Common myeloid progenitor, CD34-positive (primary cell): ENCODE data around the gene OXER1.

Experiments
- CTCF ChIA-PET: fragments of 350-600 bp; sonication (Branson Sonifier 250); formaldehyde crosslinking; loops from one replicate; lab custom pipeline; 2021; ENCODE audit warnings: antibody characterized with exemption; lab: Charles Lee
- POLR2A ChIA-PET: fragments of 350-600 bp; sonication (Branson Sonifier 250); formaldehyde crosslinking; loops from one replicate; lab custom pipeline; 2021; ENCODE audit warnings: antibody characterized with exemption; lab: Charles Lee
- DNase-seq, 3 donors: peaks; one replicate each; pipeline versions ENCODE4 v3.0.0 to v3.0.0-alpha.2; 2013
- H3K27ac ChIP-seq, 2 experiments: 1 replicate in 1 of 2; 2 replicates in 1 of 2; pipeline ENCODE4 v1.7.0; 2013; ENCODE audit warnings: inconsistent platforms in 2 of 2, low read length in 2 of 2, mild to moderate bottlenecking in 2 of 2, low read depth in 1 of 2, moderate library complexity in 1 of 2; ENCODE audit not compliant: severe bottlenecking in 2 of 2, insufficient read depth in 1 of 2, poor library complexity in 1 of 2
- H3K27me3 ChIP-seq, 5 experiments: replicated peaks in 2 of 5; 1 replicate in 3 of 5; 2 replicates in 2 of 5; pipeline versions ENCODE4 v1.6.1 to v1.7.0; 2013; ENCODE audit warnings: low read length in 4 of 5, mild to moderate bottlenecking in 2 of 5, moderate library complexity in 2 of 5, inconsistent platforms in 1 of 5; ENCODE audit not compliant: insufficient read depth in 5 of 5, control insufficient read depth in 4 of 5
- H3K36me3 ChIP-seq, 4 experiments: 1 replicate in 2 of 4; 2 replicates in 2 of 4; pipeline versions ENCODE4 v1.6.1 to v1.7.0; 2013; ENCODE audit warnings: low read length in 3 of 4, control low read depth in 1 of 4, mild to moderate bottlenecking in 1 of 4; ENCODE audit not compliant: control insufficient read depth in 4 of 4, insufficient read depth in 4 of 4
- H3K4me1 ChIP-seq, 4 experiments: 1 replicate in 3 of 4; 2 replicates in 1 of 4; pipeline versions ENCODE4 v1.6.1 to v1.7.1; 2013; ENCODE audit warnings: low read length in 3 of 4, mild to moderate bottlenecking in 3 of 4, control low read depth in 1 of 4, inconsistent platforms in 1 of 4, moderate library complexity in 1 of 4; ENCODE audit not compliant: control insufficient read depth in 4 of 4, insufficient read depth in 4 of 4; ENCODE audit errors: control extremely low read depth in 1 of 4
- H3K4me3 ChIP-seq, 7 experiments: 1 replicate in 4 of 7; 2 replicates in 3 of 7; pipeline versions ENCODE4 v1.5.1 to v1.7.0; 2013; ENCODE audit warnings: mild to moderate bottlenecking in 7 of 7, low read length in 6 of 7, moderate library complexity in 6 of 7, inconsistent platforms in 2 of 7, low read depth in 2 of 7, control low read depth in 1 of 7; ENCODE audit not compliant: insufficient read depth in 4 of 7, control insufficient read depth in 1 of 7; ENCODE audit errors: extremely low read depth in 1 of 7
- H3K9me3 ChIP-seq, 5 experiments: 1 replicate in 4 of 5; 2 replicates in 1 of 5; pipeline versions ENCODE4 v1.6.1 to v1.7.1; 2013; ENCODE audit warnings: low read length in 4 of 5, mild to moderate bottlenecking in 2 of 5, inconsistent platforms in 1 of 5, low read depth in 1 of 5, moderate library complexity in 1 of 5; ENCODE audit not compliant: control insufficient read depth in 4 of 5, insufficient read depth in 2 of 5; ENCODE audit errors: control extremely low read depth in 1 of 5
- WGBS: methylation state at CpG from one replicate; pipeline ENCODE4 v1.1.5; 2013; ENCODE audit not compliant: insufficient coverage; 5-methylcytosine and 5-hydroxymethylcytosine counted together

Gene OXER1

GRCh38 chr2:42800981-42801380 lies 37.0 kb upstream of the OXER1 start:
- 83% methylated on average over 1 of the region's 2 CpGs for WGBS
- POLR2A ChIA-PET: interaction anchor here (0.6 to 2.0 kb wide), 2 partner anchors 9 to 62 kb away, joined by 3 to 6 read pairs; no protein-coding TSS in a partner anchor
- Histone ChIP-seq H3K36me3 (peaks cover 0 to 2% (median 0%) of the 10 kb centered on the region in 4 experiments), H3K4me1 (peaks cover 0 to 7% (median 1%) of the 10 kb centered on the region in 4 experiments), H3K4me3 (no peak overlapping the region), H3K9me3 (no peaks in the 10 kb centered on the region), H3K27me3 (no peaks in the 10 kb centered on the region), H3K27ac (no peak overlapping the region)
- no peak for DNase-seq
- CTCF ChIA-PET: interaction anchor here (1.1 to 2.3 kb wide), 2 partner anchors 9 to 49 kb away, joined by 4 to 6 read pairs; no protein-coding TSS in a partner anchor

- ChIA-PET POLR2A (interaction anchor here (0.9 to 2.0 kb wide), 2 partner anchors 10 to 25 kb away, joined by 6 to 9 read pairs; no protein-coding TSS in a partner anchor), CTCF (interaction anchor here (1.1 to 2.3 kb wide), 2 partner anchors 9 to 48 kb away, joined by 4 to 6 read pairs; no protein-coding TSS in a partner anchor)
- H3K9me3 ChIP-seq: no peaks in the 10 kb centered on the region
- no peak for DNase-seq
- no peaks in the 10 kb centered on the region for H3K27me3 ChIP-seq
- peaks cover 0 to 2% (median under 1%) of the 10 kb centered on the region in 4 experiments for H3K36me3 ChIP-seq
- no peak overlapping the region for H3K27ac ChIP-seq
- peaks cover 0 to 7% (median 1%) of the 10 kb centered on the region in 4 experiments for H3K4me1 ChIP-seq
- no peak overlapping the region for H3K4me3 ChIP-seq
- WGBS: 100% methylated on average over 3 of the region's 4 CpGs
Measured at GRCh38 chr2:42800461-42800962, 36.6 kb upstream of the OXER1 start.

- Histone ChIP-seq H3K4me1 (peaks cover 0 to 5% (median 1%) of the 10 kb centered on the region in 4 experiments), H3K36me3 (peaks cover 0 to 2% (median under 1%) of the 10 kb centered on the region in 4 experiments), H3K9me3 (no peaks in the 10 kb centered on the region), H3K27ac (no peak overlapping the region), H3K27me3 (no peaks in the 10 kb centered on the region), H3K4me3 (no peak overlapping the region)
- DNase-seq: no peak
- ChIA-PET CTCF (interaction anchor here (2.3 kb wide), 1 partner anchor 10 kb away, joined by 6 read pairs; no protein-coding TSS in a partner anchor), POLR2A (interaction anchor here (0.9 to 2.0 kb wide), 2 partner anchors 11 to 24 kb away, joined by 6 to 9 read pairs; no protein-coding TSS in a partner anchor)
- 100% methylated on average over 2 of the region's 4 CpGs for WGBS
Measured at GRCh38 chr2:42799881-42800280, 35.9 kb upstream of the OXER1 start.

- Histone ChIP-seq H3K4me3 (no peak overlapping the region), H3K36me3 (peaks cover 0 to 6% (median 2%) of the 10 kb centered on the region in 4 experiments), H3K27me3 (no peaks in the 10 kb centered on the region), H3K4me1 (peaks cover 0 to 14% (median 11%) of the 10 kb centered on the region in 4 experiments), H3K9me3 (no peaks in the 10 kb centered on the region), H3K27ac (no peak overlapping the region)
- DNase-seq: no peak
- CTCF ChIA-PET: interaction anchor here (1.0 kb wide), 1 partner anchor 8 kb away, joined by 4 read pairs; no protein-coding TSS in a partner anchor
- POLR2A ChIA-PET: interaction anchor here (1.2 kb wide), 1 partner anchor 13 kb away, joined by 6 read pairs; no protein-coding TSS in a partner anchor
- WGBS: 83% methylated on average over 6 of the region's 6 CpGs
Measured at GRCh38 chr2:42797281-42797680, 33.3 kb upstream of the OXER1 start.

GRCh38 chr2:42796427-42797248 lies 32.7 kb upstream of the OXER1 start:
- Histone ChIP-seq H3K27me3 (no peaks in the 10 kb centered on the region), H3K36me3 (peaks cover 0 to 6% (median 2%) of the 10 kb centered on the region in 4 experiments), H3K27ac (no peak overlapping the region), H3K4me3 (no peak overlapping the region), H3K4me1 (peaks cover 0 to 18% (median 16%) of the 10 kb centered on the region in 4 experiments), H3K9me3 (no peaks in the 10 kb centered on the region)
- ChIA-PET POLR2A (interaction anchor here (1.2 kb wide), 1 partner anchor 13 kb away, joined by 6 read pairs; no protein-coding TSS in a partner anchor), CTCF (interaction anchor here (0.6 to 1.1 kb wide), 4 partner anchors 9 to 71 kb away, joined by 3 to 5 read pairs (median 4); no protein-coding TSS in a partner anchor)
- DNase-seq: no peak
- no CpG with 5 or more reads among the region's 7 CpGs for WGBS

- no peaks in the 10 kb centered on the region for H3K9me3 ChIP-seq
- no peaks in the 10 kb centered on the region for H3K27me3 ChIP-seq
- H3K4me1 ChIP-seq: peaks cover 0 to 22% (median 20%) of the 10 kb centered on the region in 4 experiments
- peaks cover 0 to 6% (median 2%) of the 10 kb centered on the region in 4 experiments for H3K36me3 ChIP-seq
- ChIA-PET POLR2A (interaction anchor here (1.2 kb wide), 1 partner anchor 14 kb away, joined by 6 read pairs; no protein-coding TSS in a partner anchor), CTCF (interaction anchor here (1.1 kb wide), 2 partner anchors 14 to 23 kb away, joined by 3 to 5 read pairs; no protein-coding TSS in a partner anchor)
- H3K4me3 ChIP-seq: no peak overlapping the region
- DNase-seq: no peak
- H3K27ac ChIP-seq: no peak overlapping the region
- WGBS: 60% methylated on average over 3 of the region's 3 CpGs
Measured at GRCh38 chr2:42795841-42796301, 31.9 kb upstream of the OXER1 start.
